Endometrium (tissue), 2 donors: ENCODE measurements around the gene IGF2BP3.
"Not testable (repeated sequence)": the region's sequence is repeated elsewhere in the genome, so short reads cannot be mapped to it uniquely, and the experiment has no call there.

ENCODE experiments used
- FAIRE-seq: peaks from 2 replicates; lab custom pipeline; 2012; peaks lifted over from hg19 to GRCh38; lab: Jason Lieb, UNC
- donor health status: control.
- donor health status: control.

Gene IGF2BP3

DNA sequence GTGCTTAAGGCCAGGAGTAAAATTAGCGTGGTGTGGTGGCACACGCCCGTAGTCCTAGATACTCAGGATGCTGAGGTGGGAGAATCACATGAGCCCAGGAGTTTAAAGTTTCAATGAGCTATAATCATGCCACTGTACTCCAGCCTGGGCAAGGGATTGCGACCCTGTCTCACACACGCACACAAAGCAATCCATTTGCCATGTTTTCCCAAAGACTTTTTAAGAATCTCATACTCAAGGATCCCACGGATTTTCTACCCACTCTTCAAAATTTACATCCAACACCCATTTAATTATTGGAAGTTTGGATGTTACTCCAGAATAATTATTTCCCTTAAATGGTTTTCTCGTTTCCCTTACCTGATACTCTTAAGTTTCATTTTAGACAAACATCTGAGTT lies 47.9 kb downstream of the IGF2BP3 start:
- FAIRE-seq: no peak

- FAIRE-seq: no peak
Observed at GRCh38 chr7:23419845-23420244, 50.4 kb downstream of the IGF2BP3 start.

GRCh38 chr7:23419160-23419559 lies 51.1 kb downstream of the IGF2BP3 start:
- FAIRE-seq: no peak

GRCh38 chr7:23418046-23418445 lies 52.2 kb downstream of the IGF2BP3 start:
- FAIRE-seq: no peak

GRCh38 chr7:23415198-23415597 lies 55.1 kb downstream of the IGF2BP3 start:
- FAIRE-seq: no peak

- FAIRE-seq: no peak
Observed at GRCh38 chr7:23410446-23411183, 59.7 kb downstream of the IGF2BP3 start.

- not testable (repeated sequence) for FAIRE-seq
Observed at GRCh38 chr7:23406564-23406963, 63.7 kb downstream of the IGF2BP3 start.

DNA sequence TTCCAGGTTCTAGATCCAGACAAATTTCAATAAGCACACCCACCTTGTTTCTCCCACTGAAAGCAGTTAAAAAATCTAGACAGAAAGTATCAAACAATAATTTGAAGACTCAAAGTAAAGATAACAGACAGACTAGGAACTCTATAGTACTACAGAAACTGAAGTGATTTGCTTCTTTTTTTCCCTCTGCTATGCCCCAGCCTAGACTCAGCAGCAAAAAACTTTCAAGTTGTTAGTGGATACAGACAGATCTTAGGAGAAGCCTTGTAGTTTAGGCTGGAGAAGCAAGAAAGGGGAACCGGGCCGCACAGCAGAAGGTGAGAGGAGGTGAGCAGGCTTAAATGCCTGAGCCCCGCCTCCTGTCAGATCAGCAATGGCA lies 65.1 kb downstream of the IGF2BP3 start:
- no peak for FAIRE-seq

- no peak for FAIRE-seq
Observed at GRCh38 chr7:23404546-23405239, 65.6 kb downstream of the IGF2BP3 start.

DNA sequence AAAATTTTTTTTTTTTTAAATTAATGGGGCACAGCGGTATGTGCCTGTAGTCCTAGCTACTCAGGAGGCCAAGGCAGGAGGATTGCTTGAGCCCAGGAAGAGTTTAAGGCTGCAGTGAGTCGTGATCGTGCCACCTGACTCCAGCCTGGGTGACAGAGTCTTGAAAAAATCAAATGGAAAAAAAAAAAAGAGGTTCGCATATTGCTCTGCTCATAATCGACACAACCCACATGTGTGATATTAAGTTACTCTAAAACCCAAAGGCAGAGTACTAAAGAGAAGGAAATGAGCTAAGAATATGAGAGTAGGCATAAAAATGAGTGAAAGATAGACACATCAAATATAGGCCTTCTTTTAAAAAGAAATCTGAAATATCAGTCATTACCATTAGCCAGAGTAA lies 66.3 kb downstream of the IGF2BP3 start:
- FAIRE-seq: no peak

DNA sequence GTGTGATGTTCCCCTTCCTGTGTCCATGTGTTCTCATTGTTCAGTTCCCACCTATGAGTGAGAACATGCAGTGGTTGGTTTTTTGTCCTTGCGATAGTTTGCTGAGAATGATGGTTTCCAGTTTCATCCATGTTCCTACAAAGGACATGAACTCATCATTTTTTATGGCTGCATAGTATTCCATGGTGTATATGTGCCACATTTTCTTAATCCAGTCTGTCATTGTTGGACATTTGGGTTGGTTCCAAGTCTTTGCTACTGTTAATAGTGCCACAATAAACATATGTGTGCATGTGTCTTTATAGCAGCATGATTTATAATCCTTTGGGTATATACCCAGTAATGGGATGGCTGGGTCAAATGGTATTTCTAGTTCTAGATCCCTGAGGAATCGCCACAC lies 72.2 kb downstream of the IGF2BP3 start:
- not testable (repeated sequence) for FAIRE-seq

DNA sequence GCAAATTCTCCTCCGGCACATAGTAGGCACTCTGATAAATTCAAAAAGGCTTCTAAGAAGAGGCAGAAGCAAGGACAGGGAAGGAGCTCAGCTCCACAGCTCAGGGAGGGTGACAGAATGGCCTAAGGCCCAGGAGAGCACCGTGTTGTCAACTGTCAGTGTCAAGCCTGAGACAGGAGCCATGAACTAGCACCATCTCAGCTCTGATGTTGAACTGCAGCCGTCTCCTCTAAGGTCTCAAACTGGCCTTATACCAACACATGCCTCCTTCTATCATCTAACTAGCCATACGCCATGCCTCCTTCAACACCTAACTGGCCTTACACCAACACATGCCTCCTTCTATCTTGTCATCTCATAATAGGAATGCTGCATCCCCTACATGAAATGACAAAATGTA lies 73.0 kb downstream of the IGF2BP3 start:
- FAIRE-seq: no peak

GRCh38 chr7:23396222-23397015 lies 73.9 kb downstream of the IGF2BP3 start:
- no peak for FAIRE-seq

GRCh38 chr7:23394488-23395171 lies 75.7 kb downstream of the IGF2BP3 start:
- FAIRE-seq: no peak

DNA sequence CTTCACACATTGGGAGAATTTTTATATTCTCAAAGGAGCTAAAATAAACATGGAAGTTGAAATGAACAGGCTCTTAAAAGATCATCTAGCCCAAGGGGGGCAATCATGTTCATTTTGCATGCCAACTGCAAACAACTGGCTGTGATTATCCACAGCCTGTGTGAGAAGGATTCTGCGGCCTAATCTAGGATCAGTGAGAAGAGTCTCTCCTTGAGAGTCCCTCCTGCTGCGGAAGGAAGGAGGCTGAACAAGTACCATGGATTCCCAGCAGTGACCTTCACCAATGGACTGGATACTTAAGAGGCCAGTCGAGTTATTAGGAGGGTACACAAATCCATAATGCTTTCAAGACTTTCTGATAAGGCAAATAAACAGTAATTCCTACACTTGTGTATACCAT lies 76.7 kb downstream of the IGF2BP3 start:
- no peak for FAIRE-seq

DNA sequence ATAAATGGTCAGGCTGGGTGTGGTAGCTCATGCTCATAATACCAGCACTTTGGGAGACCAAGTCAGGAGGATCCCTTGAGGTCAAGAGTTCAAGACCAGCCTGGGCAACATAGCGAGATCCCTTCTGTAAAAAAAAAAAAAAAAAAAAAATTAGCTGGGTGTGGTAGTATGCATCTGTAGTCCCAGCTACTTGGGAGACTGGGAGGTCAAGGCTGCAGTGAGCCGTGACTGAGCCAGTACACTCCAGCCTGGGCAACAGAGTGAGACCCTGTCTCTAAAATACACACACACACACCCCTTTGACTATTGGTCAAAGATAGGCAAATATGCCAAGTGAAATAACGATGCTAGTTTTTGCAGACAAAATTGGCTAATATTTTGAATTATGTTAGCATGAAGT lies 80.6 kb downstream of the IGF2BP3 start:
- FAIRE-seq: no peak

DNA sequence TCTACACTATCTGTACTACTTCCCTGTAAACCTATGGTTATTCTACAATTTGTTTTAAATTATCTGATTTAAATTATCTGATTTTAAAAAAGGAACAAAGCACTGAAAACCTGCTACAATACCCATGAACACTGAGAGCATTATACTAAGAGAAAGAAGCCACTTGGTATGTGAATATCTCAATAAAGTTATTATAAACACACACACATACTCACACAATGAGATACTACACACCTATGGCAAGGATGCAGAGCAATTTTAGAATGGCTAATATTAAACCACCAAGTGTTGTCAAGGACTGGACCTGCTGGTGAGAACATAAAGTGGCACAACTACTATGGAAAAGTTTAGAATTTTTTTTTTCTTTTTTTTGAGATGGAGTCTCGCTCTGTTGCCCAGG lies 82.7 kb downstream of the IGF2BP3 start:
- FAIRE-seq: no peak

GRCh38 chr7:23385140-23385539 lies 85.2 kb downstream of the IGF2BP3 start:
- no peak for FAIRE-seq

- FAIRE-seq: no peak
Observed at GRCh38 chr7:23383225-23383624, 87.1 kb downstream of the IGF2BP3 start.

- no peak for FAIRE-seq
Observed at GRCh38 chr7:23380961-23381360, 89.3 kb downstream of the IGF2BP3 start.

- no peak for FAIRE-seq
Observed at GRCh38 chr7:23380556-23380955, 89.7 kb downstream of the IGF2BP3 start.

- no peak for FAIRE-seq
Observed at GRCh38 chr7:23378996-23379395, 91.3 kb downstream of the IGF2BP3 start.

GRCh38 chr7:23377134-23377533 lies 93.2 kb downstream of the IGF2BP3 start:
- no peak for FAIRE-seq
